Activated naive CD4-positive, alpha-beta T cell treated with anti-CD3 and anti-CD28 coated beads, Interleukin-2, amount 10 ng/mL, durations not matched to agents 7 days and 5 days (primary cell): ENCODE measurements around the gene PTHLH.

ENCODE experiments used
- CTCF ChIA-PET: fragments of 350-600 bp; sonication (Branson Sonifier 250); formaldehyde crosslinking; loops from one replicate; lab custom pipeline; 2021; ENCODE audit warnings: antibody characterized with exemption; lab: Charles Lee
- DNase-seq: peaks from one replicate; pipeline ENCODE4 v3.0.0-alpha.2; 2020
- H3K27ac Mint-ChIP-seq: one replicate; pipeline ENCODE4 v1.8.0; 2021; ENCODE audit warnings: mild to moderate bottlenecking, moderate library complexity, mixed read lengths
- H3K27me3 Mint-ChIP-seq: one replicate; pipeline ENCODE4 v1.8.0; 2021; ENCODE audit warnings: mild to moderate bottlenecking, mixed read lengths
- H3K36me3 Mint-ChIP-seq: one replicate; pipeline ENCODE4 v1.8.0; 2021; ENCODE audit warnings: mixed read lengths
- H3K4me1 Mint-ChIP-seq: one replicate; pipeline ENCODE4 v1.8.0; 2021; ENCODE audit warnings: mixed read lengths
- H3K4me3 Mint-ChIP-seq: one replicate; pipeline ENCODE4 v1.8.0; 2021; ENCODE audit warnings: mild to moderate bottlenecking, moderate library complexity, mixed read lengths
- H3K9me3 Mint-ChIP-seq: one replicate; pipeline ENCODE4 v1.8.0; 2021; ENCODE audit warnings: mixed read lengths

Gene PTHLH

DNA sequence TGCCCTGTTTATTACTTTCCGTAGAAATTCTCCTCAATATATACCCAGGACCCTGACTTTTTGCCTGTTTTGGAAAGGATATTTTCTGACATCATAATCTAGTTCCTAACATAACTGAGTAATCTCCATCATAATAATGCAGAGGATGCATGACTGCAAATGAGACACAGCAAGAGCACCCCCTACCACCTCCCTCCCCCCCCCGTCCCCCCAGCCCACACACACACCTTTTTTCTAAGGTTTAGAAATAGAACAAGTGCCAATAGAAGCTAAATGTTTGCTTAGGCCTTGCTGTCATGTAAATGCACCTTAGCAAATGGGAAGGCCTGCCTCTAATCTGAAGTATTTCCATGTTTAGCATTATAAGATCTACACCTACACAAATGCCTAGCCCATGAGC, at the start of gene PTHLH:
TSS of gene PTHLH (minus strand) at position 13 of the 400 bp plus-strand sequence. CDS start 3,239 bp downstream, outside the sequence.
- Mint-ChIP-seq H3K9me3 (no peaks in the 10 kb centered on the region), H3K36me3 (no peaks in the 10 kb centered on the region), H3K4me1 (peaks cover 19% of the 10 kb centered on the region), H3K4me3 (no peak within 1 kb of the TSS), H3K27ac (no peak within 1 kb of the TSS), H3K27me3 (peaks cover 90% of the 10 kb centered on the region)
- CTCF ChIA-PET, result no interaction called here
- no peak for DNase-seq

DNA sequence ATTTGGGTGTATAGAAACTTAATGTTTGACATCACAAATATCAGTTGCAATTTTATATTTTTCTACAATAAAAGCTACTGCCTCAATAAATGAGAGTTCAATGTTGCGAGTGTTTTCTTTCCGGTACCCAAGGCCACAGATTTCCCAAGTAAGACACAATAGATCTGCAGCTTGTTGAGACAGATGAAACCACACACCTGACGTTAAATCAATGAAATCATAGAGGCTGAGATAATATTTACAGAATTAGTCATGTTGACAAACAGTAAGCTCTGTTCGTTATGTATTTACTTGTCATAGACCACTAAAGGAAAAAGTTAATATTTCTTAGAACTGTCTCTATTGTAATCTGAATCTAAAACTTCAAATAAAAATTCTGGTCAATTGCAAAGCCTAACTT, 49.2 kb upstream of the PTHLH start:
- H3K4me1 Mint-ChIP-seq, result no peaks in the 10 kb centered on the region
- no peak overlapping the region for H3K4me3 Mint-ChIP-seq
- peaks cover 4% of the 10 kb centered on the region for H3K27me3 Mint-ChIP-seq
- H3K9me3 Mint-ChIP-seq, result no peaks in the 10 kb centered on the region
- no peak overlapping the region for H3K27ac Mint-ChIP-seq
- no peak for DNase-seq
- CTCF ChIA-PET, result no interaction called here
- no peaks in the 10 kb centered on the region for H3K36me3 Mint-ChIP-seq

DNA sequence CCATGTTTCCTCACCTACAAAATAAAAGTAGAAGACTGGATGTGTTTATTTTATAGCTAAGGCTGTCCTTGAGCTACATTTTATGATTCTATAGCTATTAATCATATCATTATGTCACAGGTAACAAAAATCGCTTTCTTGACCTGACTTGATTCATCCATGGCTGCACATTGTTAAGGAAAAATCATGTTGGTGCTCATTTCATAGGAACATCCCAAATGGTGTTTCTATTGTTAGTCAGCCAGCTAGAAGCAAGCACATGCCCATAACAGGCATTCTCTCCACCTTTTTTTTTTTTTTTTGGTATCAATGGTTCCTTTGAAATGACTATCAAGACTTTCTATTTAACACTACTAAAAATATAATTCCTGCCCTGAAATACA, 45.3 kb upstream of the PTHLH start:
- Mint-ChIP-seq H3K4me3 (no peak overlapping the region), H3K9me3 (no peaks in the 10 kb centered on the region), H3K27ac (no peak overlapping the region), H3K4me1 (no peaks in the 10 kb centered on the region), H3K36me3 (no peaks in the 10 kb centered on the region), H3K27me3 (no peaks in the 10 kb centered on the region)
- CTCF ChIA-PET, result no interaction called here
- no peak for DNase-seq

DNA sequence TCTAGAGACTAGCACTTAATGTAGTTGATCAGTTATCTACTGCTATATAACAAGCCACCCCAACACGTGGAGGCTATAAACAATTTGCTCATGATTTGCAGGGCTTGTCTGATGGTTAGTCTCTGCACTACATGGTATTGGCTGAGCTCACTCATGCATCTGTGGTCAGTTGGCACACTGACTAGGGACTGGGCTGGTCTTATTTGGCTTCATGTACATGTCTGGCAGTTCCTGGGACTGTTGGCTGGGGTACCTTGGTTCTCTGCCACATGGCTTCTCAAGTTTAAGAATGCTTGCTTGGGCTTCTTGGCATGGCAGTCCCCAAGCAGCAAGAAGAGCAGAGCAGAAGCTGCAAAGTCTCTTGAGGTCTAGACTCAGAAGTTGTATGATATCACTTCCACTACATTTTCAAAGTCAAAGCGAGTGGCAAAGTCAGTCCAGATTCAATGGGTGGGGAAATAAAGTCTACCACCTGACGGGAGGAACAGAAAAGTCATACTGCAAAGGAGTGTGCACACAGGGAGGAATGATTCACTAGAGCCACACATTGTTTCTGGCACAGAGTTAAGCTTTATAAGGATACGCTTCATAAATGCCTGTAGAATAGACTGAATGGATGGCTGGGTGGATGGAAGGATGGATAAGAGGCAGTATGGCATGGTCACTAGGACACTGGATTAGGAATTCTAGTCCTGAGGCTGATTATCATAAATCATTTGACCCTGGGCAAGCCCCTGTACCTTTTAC, 44.8 kb upstream of the PTHLH start:
- H3K27ac Mint-ChIP-seq, result no peak overlapping the region
- CTCF ChIA-PET, result no interaction called here
- DNase-seq, result no peak
- no peaks in the 10 kb centered on the region for H3K36me3 Mint-ChIP-seq
- no peaks in the 10 kb centered on the region for H3K9me3 Mint-ChIP-seq
- H3K4me3 Mint-ChIP-seq, result no peak overlapping the region
- no peaks in the 10 kb centered on the region for H3K4me1 Mint-ChIP-seq
- H3K27me3 Mint-ChIP-seq, result no peaks in the 10 kb centered on the region

DNA sequence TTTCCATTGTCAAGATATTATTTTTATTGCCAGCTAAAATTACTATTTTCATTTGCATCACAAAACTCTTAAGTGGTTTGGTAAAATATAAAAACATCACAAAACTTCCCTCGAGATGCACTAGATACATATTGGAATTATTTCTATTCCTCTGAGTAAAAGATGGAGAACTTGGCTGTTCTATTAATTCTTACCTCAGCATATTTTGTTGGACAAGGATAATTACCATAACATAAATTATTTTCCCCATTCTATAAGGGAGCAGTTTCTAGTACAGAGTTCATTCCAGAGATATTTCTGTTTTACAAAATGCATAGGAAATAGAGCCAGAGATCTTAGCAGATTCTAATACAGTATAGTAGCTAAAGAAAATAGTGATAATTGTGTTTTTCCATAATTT, 42.6 kb upstream of the PTHLH start:
- CTCF ChIA-PET, result no interaction called here
- H3K9me3 Mint-ChIP-seq, result no peaks in the 10 kb centered on the region
- no peaks in the 10 kb centered on the region for H3K4me1 Mint-ChIP-seq
- no peak overlapping the region for H3K4me3 Mint-ChIP-seq
- no peak overlapping the region for H3K27ac Mint-ChIP-seq
- H3K36me3 Mint-ChIP-seq, result no peaks in the 10 kb centered on the region
- DNase-seq, result no peak
- no peaks in the 10 kb centered on the region for H3K27me3 Mint-ChIP-seq

DNA sequence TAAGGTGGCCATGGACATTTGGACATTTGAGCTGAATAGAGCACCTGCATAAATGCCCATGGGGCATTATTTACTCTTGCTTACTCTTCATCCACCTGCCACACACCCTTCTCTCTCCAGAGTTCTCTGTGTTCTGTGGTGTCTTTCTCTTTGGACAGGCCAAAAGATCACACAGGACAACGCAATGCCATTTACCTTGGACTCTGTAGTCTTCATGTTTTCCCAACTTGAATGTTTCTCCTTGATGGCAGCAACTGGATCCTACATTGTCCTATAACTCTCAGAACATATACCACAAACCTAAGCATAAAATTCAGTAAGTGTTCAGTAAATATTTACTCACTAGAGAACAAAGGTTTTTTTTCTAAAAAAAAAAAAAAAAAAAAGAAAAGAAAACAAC, 41.7 kb upstream of the PTHLH start:
- Mint-ChIP-seq H3K36me3 (no peaks in the 10 kb centered on the region), H3K27me3 (no peaks in the 10 kb centered on the region), H3K4me3 (no peak overlapping the region), H3K9me3 (no peaks in the 10 kb centered on the region), H3K27ac (no peak overlapping the region), H3K4me1 (no peaks in the 10 kb centered on the region)
- CTCF ChIA-PET, result no interaction called here
- no peak for DNase-seq

DNA sequence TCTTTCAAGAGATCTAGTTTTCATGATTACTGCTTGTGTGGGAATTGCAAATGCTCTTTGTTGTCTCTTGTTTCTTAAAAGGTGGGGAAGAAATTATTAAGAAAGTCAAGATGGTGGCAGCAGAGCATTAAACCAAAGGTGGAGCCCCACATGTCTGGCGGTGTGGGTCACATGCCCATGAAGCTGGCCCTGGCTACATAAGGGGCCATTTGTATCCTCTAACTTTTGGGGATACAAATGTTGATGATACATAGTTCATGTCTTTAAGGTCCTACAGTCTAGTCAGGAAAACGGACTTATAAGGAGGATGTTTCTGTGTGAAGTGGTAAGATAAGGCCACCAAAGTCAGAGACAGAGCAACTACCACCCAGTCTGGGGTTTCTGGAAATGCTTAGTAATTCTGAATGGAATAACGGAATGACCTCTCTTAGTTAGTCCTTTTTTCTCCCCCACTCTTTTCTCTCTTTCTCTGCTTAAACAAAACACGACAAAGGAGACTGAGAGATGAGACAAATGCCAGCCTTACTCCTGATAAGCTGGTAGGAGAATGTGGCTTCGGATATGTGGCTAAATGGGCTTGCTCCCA, 39.9 kb upstream of the PTHLH start:
- CTCF ChIA-PET, result no interaction called here
- H3K27me3 Mint-ChIP-seq, result no peaks in the 10 kb centered on the region

DNA sequence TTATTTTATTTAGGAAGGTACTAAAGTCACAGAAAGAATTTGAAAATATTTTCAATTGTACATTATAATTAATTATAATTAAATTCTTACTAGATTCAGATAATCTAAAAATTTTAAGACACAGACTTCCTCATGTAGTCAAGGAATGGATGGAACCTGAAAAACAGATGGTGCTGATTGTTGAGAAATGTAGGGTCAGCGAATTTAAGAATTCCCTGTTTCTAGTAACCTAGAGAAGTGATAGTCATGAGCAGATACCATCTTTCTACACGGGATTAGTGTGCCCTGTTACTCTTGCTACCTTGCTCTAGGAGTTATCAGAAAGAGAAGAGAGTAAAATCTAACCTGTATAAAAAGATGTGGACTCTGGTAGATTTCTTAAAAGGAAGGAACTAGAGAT, 37.5 kb upstream of the PTHLH start:
- DNase-seq, result no peak
- CTCF ChIA-PET, result no interaction called here
- Mint-ChIP-seq H3K27me3 (no peaks in the 10 kb centered on the region), H3K9me3 (no peaks in the 10 kb centered on the region), H3K36me3 (no peaks in the 10 kb centered on the region), H3K4me3 (no peak overlapping the region), H3K4me1 (no peaks in the 10 kb centered on the region), H3K27ac (no peak overlapping the region)

More for the DNA sequence above, 39.9 kb upstream of the PTHLH start:
- Mint-ChIP-seq H3K36me3 (no peaks in the 10 kb centered on the region), H3K27ac (no peak overlapping the region), H3K4me3 (no peak overlapping the region), H3K4me1 (no peaks in the 10 kb centered on the region), H3K9me3 (no peaks in the 10 kb centered on the region)
- DNase-seq, result no peak

DNA sequence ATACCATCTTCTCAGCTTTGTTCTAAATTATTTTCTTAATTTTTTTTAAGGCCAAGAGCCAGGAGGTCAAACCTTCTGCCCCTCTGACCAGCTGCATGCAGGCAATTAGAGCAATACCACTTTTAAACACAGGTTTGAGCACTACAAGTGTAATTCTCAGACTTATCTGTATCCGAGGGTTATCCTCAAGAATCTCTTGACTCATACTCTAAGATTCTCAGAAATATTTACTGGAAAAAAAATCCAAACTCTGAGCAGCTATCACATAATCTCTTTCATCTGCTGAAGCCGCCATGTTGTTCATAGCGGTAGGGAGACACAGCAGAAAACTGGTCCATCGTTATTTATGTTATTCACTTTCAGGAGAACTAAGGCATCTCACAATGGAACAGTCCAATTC, 27.4 kb upstream of the PTHLH start:
- no peaks in the 10 kb centered on the region for H3K9me3 Mint-ChIP-seq
- DNase-seq, result no peak

DNA sequence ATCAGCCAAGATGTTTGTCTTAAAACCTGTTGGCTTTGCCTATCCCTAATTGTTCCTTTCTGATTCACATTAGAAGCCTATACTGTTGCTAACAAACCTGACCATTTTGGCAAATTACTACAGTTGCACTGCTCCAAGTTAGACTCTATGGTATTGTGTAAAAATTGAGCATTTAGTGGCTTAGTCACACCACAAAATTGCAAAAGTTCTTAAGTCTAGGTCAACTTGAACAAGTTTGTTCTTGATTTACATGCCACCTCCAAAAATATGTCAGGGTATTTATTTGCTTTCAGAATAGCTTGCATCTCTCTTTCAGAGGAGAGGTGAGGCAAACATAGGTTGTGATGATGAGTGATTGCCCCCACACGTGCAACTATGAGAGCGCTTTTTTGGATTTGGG, 27.0 kb upstream of the PTHLH start:
- no peaks in the 10 kb centered on the region for H3K27me3 Mint-ChIP-seq
- H3K4me1 Mint-ChIP-seq, result no peaks in the 10 kb centered on the region
- H3K36me3 Mint-ChIP-seq, result no peaks in the 10 kb centered on the region
- no peak overlapping the region for H3K4me3 Mint-ChIP-seq
- CTCF ChIA-PET, result no interaction called here
- H3K27ac Mint-ChIP-seq, result no peak overlapping the region
- H3K9me3 Mint-ChIP-seq, result no peaks in the 10 kb centered on the region
- DNase-seq, result no peak

More for the DNA sequence above, 27.4 kb upstream of the PTHLH start:
- Mint-ChIP-seq H3K36me3 (no peaks in the 10 kb centered on the region), H3K4me3 (no peak overlapping the region), H3K27me3 (no peaks in the 10 kb centered on the region), H3K4me1 (no peaks in the 10 kb centered on the region), H3K27ac (no peak overlapping the region)
- CTCF ChIA-PET, result no interaction called here

DNA sequence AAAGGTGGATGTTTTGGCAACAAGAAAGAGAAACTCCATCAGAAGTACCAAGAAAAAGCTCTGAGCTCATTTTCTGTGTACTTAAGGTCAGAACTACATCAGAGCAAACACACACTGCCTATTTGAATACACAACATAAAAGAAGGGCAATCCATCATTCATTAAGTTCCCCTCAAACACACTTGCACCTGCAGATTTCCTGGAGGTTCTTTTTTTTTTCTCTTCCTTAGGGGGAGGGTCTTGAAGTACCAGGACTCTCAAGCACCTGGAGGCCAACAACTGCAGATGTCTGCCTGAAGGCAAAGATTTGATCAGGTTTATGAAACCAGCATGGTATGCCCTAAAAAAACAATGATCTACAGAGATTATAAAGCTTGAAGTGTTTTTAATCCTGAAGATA, 26.1 kb upstream of the PTHLH start:
- Mint-ChIP-seq H3K4me3 (no peak overlapping the region), H3K27me3 (no peaks in the 10 kb centered on the region), H3K27ac (no peak overlapping the region), H3K36me3 (no peaks in the 10 kb centered on the region), H3K9me3 (no peaks in the 10 kb centered on the region), H3K4me1 (no peaks in the 10 kb centered on the region)
- CTCF ChIA-PET, result no interaction called here
- DNase-seq, result no peak

DNA sequence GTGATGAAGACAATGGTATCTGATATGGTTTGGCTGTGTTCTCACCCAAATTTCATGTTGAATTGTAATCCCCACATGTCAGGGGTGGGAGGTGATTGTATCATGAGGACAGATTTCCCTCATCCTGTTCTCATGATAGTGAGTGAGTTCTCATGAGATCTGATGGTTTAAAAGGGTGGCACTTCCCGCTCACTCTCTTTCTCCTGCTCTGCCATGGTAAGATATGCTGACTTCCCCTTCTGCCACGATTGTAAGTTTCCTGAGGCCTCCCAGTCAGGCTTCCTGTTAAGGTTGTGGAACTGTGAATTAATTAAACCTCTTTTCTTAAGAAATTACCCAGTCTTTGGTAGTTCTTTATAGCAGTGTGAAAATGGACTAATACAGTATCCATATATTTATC, 25.6 kb upstream of the PTHLH start:
- Mint-ChIP-seq H3K4me1 (no peaks in the 10 kb centered on the region), H3K27me3 (no peaks in the 10 kb centered on the region), H3K27ac (no peak overlapping the region), H3K36me3 (no peaks in the 10 kb centered on the region), H3K9me3 (no peaks in the 10 kb centered on the region), H3K4me3 (no peak overlapping the region)
- no peak for DNase-seq
- CTCF ChIA-PET, result no interaction called here

DNA sequence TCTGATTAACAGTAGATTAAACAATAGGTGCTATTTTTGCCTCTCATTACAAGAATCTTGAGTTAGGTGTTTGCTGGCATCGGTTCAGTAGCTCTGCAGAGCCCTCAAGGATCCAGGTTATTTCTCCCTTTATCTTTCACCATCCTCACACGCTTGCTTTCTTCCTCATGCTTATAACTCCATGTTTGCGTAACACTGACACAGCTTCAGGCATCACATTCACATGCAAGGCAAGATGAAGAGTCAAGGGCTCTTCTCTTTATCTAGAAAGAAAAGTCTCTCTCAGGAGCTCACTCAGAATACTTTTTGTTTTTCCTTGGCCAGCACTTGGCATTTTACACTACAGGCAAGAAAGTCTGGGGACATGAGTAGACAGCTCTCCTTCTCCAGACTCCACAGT, 24.2 kb upstream of the PTHLH start:
- no peak for DNase-seq
- CTCF ChIA-PET, result no interaction called here
- H3K27me3 Mint-ChIP-seq, result peaks cover 5% of the 10 kb centered on the region
- H3K27ac Mint-ChIP-seq, result no peak overlapping the region
- H3K36me3 Mint-ChIP-seq, result no peaks in the 10 kb centered on the region
- no peak overlapping the region for H3K4me3 Mint-ChIP-seq
- no peaks in the 10 kb centered on the region for H3K4me1 Mint-ChIP-seq
- no peaks in the 10 kb centered on the region for H3K9me3 Mint-ChIP-seq

DNA sequence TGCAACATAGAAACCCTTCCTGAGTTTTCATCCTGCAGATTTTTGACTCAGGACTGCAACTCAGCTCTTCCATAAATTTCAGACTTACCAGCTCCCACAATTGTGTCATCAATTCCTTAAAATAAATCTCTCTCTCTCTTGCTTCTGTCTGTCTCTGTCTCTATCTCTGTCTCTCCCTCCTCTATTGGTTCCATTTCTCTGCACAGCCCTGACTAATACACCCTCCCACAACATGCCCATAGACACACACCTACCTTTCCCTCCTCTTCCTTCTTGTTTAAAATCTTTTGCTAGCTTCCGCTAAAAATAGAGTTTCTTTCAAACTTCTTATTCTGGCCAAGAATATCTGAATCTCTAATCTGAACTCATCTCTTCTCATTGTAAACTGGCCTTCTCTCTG, 22.9 kb upstream of the PTHLH start:
- CTCF ChIA-PET, result no interaction called here
- H3K4me1 Mint-ChIP-seq, result no peaks in the 10 kb centered on the region
- H3K9me3 Mint-ChIP-seq, result no peaks in the 10 kb centered on the region

DNA sequence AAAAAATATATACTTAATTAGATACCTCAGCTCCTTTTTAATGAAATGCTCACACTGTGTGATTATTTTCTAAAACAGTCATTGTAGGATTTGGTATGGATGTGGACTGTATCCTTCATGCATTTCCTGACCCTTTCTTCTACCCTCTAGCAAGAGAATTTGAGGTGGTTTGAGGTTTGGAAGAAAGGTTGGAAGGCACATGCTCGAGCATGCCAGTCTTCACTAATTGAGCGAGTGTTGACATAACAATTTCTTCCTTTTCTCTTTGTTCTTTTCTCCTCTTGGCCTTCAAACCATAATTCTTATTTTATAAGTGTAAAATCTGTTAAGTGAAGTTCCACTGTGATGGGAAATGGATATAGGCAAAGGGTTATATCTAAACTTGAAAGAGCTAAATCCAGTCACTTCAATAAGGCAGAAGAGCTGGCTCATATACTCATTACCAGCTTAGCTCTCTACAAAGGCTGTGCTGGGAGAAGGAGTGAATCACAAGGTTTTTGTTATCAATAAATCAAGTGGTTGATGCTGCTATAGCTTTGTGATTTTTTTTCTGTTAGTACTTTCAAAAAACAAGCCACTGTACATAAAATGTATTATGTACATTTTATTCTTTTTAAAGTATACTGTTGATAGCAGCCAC, 16.2 kb upstream of the PTHLH start:
- peaks cover 5% of the 10 kb centered on the region for H3K27me3 Mint-ChIP-seq
- no peaks in the 10 kb centered on the region for H3K9me3 Mint-ChIP-seq
- no peak overlapping the region for H3K27ac Mint-ChIP-seq
- H3K4me1 Mint-ChIP-seq, result no peaks in the 10 kb centered on the region
- no peaks in the 10 kb centered on the region for H3K36me3 Mint-ChIP-seq
- DNase-seq, result no peak
- H3K4me3 Mint-ChIP-seq, result no peak overlapping the region
- CTCF ChIA-PET, result no interaction called here

More for the DNA sequence above, 22.9 kb upstream of the PTHLH start:
- Mint-ChIP-seq H3K27ac (no peak overlapping the region), H3K4me3 (no peak overlapping the region), H3K27me3 (peaks cover 5% of the 10 kb centered on the region), H3K36me3 (no peaks in the 10 kb centered on the region)
- DNase-seq, result no peak
